GM20000 (cell line): Measurements from ENCODE around the gene ANKRD29.
"Not testable (repeated sequence)": the region's sequence is repeated elsewhere in the genome, so short reads cannot be mapped to it uniquely, and the experiment has no call there.

Source experiments
- DNase-seq: peaks from one replicate; pipeline ENCODE4 v3.0.0; 2012; ENCODE audit warnings: low spot score
- TF ChIP-seq, protein P1 (sequence below): IDR thresholded peaks from 2 replicates; pipeline ENCODE4 v1.5.1; 2012; ENCODE audit warnings: mild to moderate bottlenecking, control low read depth; ENCODE audit errors: extremely low read depth, missing control alignments

Gene ANKRD29

DNA sequence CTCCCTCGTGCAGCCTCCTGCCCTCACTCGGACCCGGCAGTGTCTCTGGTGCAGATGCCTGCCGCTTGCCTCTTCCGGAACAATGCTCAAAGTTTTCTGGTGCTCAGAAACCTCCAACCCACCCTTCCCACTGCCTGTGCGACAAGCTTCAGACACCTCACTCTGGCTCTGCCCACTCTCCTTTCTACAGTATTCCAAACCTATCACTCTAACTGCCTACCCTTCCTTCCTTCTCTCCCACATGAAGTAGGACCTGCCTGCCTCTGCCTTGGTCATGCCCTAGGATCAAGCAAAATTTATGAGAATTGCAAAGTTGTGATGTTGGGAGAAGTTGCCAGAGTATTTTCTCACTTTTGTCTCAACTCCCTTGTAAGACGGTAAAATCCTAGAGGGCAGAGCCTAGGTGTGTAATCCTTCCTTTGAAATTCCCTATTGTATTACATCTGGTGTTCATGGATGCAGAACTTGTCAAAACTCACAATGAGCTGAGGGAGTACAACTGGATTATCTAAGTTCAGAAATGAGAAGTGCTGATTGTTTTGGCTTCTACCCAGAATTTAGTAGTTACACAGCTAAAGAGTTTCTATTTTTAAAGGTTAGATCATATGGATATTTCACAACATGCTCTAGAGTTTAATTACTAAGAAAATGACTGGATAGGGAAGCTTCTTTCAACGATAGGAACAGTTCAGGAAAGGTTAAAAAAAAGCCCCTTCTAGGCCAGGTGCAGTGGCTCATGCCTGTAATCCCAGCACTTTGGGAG lies 83.6 kb downstream of the ANKRD29 start:
- no peak for DNase-seq
- TF ChIP-seq, protein P1, sequence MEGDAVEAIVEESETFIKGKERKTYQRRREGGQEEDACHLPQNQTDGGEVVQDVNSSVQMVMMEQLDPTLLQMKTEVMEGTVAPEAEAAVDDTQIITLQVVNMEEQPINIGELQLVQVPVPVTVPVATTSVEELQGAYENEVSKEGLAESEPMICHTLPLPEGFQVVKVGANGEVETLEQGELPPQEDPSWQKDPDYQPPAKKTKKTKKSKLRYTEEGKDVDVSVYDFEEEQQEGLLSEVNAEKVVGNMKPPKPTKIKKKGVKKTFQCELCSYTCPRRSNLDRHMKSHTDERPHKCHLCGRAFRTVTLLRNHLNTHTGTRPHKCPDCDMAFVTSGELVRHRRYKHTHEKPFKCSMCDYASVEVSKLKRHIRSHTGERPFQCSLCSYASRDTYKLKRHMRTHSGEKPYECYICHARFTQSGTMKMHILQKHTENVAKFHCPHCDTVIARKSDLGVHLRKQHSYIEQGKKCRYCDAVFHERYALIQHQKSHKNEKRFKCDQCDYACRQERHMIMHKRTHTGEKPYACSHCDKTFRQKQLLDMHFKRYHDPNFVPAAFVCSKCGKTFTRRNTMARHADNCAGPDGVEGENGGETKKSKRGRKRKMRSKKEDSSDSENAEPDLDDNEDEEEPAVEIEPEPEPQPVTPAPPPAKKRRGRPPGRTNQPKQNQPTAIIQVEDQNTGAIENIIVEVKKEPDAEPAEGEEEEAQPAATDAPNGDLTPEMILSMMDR = no peak

DNA sequence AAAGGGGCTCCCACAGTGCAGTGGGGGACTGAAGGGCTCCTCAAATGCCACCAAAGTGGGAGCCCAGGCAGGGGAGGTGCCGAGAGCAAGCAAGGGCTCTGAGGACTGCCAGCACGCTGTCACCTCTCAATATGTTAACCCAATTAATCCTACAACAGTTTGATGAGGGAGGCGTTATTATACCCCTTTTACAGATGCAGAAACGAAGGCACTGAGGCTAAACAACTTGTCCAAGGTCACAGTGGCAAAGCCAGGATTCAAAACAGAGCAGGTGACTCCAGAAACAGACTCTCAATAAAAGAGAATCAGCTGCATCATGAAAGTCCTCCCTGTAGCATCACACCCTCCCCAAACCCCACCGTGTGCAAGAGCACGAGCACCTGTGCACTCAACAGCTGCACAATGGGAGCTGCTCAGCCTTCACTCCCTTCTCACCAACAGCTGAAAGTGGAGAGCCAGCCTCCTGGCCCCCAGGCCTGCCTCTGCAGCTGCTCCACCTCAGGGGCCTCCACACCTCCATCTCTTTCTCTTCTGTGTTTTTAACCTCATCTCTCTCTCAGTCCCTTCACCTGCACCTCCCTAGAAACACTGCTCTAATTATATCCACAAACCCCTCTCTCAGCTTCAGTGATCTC lies 84.5 kb downstream of the ANKRD29 start:
- DNase-seq = no peak
- TF ChIP-seq, protein P1 = no peak

DNA sequence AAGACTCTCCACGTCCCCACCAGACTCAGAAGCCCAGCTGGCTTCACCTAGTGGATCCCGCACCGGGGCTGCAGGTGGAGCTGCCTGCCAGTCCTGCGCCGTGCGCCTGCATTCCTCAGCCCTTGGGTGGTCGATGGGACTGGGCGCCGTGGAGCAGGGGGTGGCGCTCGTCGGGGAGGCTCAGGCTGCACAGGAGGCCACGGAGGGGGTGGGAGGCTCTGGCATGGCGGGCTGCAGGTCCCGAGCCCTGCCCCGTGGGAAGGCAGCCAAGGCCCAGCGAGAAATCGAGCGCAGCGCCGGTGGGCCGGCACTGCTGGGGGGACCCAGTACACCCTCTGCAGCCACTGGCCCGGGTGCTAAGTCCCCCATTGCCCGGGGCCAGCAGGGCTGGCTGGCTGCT lies 85.2 kb downstream of the ANKRD29 start:
- not testable (repeated sequence) for DNase-seq

DNA sequence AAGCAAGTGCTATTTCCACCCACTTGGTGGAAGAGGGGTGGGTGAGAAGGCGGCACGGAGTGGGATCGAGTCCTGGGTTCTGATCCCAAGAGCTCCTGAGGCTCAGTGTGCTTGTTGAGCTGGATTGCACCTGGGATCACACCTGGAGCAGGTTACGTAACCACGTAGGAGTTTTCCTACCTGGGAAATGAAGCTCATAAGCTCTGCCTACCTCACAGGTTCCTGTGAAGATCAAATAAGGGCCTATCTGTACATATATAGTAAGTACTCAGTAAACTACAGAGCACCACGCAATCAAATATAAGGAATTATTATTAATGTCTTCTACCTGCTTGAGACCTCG lies 87.4 kb downstream of the ANKRD29 start:
- no peak for DNase-seq
- TF ChIP-seq, protein P1 = no peak

DNA sequence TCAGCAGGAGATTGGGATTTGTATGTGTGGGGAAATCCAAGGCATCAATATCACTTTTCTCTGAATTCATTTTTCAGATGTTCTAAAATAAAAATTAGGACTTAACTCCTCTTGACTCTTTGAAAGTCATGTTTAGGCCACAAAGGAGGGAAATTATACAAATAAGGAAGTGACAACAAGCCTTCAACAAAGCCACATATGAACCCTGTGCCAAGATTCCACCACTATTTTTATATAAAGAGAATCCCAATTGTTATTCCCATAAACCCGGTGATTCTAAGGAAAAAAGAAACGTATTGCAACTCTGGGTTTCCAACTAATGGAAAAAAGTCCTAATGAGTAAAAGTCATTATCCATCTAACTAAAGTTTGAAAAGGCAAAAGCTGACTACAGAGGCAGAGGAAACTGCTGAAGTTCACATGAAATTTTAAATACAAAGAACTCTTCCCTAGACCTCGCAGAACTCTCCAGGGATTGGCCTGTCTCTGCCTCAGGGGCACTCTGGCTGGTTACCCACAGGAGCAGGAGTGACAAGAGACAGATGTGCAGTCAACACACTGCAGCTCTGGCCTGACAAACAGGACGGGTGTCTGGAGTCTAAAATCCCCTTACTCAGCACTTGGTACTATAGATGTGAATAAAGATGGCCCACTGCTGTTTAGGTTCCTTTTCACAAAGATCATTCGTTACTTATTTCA lies 88.0 kb downstream of the ANKRD29 start:
- DNase-seq = no peak
- TF ChIP-seq, protein P1 = no peak

DNA sequence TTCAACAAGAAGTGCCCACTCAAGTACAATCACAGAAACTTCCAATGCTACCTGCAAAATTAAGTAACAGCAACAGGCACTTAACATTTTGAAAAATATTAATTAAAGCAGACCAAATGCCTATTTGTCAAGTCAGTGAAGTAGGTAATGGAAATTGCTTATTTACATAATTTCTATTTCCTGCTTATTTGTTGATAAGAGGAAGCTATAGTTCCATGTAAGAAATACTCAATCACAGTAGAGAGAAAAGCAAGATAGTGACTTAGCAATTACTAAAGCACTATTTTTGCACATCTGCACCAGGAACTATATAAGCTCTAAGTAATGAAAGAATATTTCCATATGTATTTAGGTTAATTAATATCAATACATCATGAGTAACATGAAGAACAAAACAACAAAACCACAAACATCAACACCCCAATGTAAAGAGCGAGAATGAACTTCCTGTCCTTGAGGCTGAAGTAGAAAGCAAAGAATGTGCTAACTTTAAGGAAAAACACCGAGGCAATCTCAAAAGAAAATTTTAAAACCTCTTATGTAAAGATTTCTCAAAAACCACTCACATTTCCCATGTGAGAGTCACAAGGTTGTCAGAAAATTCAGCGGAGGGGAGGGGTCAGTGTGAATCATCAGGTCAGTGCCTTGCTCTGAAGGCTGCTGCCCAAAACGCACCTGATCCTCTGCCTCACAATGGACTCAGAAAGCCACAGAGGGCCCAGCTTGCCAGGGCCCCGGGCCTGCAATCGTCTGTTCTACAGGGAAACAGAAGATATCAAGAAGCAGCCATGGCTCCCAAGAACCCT lies 88.9 kb downstream of the ANKRD29 start:
- DNase-seq = peak; percentile 51
- TF ChIP-seq, protein P1 = no peak

DNA sequence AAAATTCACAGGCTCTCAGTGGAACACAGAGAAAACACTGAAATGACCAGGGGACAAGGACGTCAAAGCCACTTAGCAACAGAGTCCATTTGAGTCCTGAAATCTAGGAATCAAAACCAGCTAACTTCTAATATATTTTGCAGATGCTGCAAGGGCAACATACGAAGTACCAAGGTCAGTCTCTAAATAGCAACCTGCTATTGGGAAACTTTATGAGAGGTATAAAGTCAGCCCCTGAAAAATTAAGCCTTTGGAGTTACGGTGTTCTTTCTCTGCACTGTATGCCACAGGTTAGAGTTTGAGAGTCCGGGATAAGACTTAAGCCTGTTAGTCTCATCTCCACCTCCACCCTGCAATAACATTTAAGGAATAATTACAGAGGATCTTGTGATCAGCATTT lies 89.7 kb downstream of the ANKRD29 start:
- no peak for DNase-seq
- TF ChIP-seq, protein P1 = no peak
